ENCODE measurements around the gene LAMB3.

LAMB3 gene

GRCh38 chr1:209613400-209614150, 38.6 kb downstream of the LAMB3 start:
- ChIA-PET POLR2A (no interaction called here), CTCF (no interaction called here)
- no peak for DNase-seq (ENCODE audit: extremely low spot score)

DNA sequence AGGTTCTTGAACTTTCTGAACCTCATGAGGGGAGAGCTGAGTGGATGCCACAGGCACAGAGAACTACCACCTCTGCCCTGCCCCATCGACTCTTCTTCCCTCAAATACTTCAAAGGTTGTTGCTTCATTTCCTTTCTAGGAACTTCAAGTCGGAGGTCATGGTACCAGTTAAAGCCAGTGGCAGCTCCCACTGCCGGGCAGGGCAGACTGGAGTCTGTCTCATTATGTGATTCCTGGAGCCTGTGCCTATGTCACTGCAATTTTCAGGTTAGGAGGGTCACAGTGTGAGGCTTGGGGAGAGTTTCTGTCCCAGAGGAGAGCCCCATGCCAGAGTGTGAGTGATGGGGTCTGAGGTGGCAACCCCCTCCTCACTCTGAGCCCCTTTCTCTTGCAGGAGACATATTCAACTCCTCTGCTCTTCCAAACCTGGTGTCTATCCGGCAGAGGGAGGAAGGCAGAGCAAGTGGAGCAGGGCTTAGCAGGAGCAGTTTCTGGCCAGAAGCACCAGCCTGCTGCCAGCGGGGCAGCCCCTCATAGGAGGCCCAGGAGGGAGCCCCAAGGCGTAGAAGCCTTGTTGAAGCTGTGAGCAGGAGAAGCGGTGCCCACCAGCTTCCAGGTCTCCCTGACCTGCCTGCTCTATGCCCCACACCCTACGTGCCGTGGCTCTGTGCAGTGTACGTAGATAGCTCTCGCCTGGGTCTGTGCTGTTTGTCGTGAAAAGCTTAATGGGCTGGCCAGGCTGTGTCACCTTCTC, 39.4 kb downstream of the LAMB3 start:
- ChIA-PET CTCF (interaction anchor here (0.6 kb wide), 1 partner anchor 10 kb away, joined by 3 read pairs; no protein-coding TSS in a partner anchor), POLR2A (no interaction called here)
- DNase-seq (ENCODE audit: extremely low spot score), result no peak
- TF ChIP-seq FOXM1 (IDR thresholded peaks at IDR 0.05; ENCODE audit: borderline replicate concordance) (no peak), ELF4 (IDR thresholded peaks at IDR 0.05) (no peak), L3MBTL2 (conservative IDR thresholded peaks at IDR 0.05) (no peak), FOXK2 (IDR thresholded peaks at IDR 0.05) (no peak), LEF1 (IDR thresholded peaks at IDR 0.05; ENCODE audit: borderline replicate concordance) (no peak), TARDBP (IDR thresholded peaks at IDR 0.05) (no peak), SUZ12 (IDR thresholded peaks at IDR 0.05) (no peak), ARNT (IDR thresholded peaks at IDR 0.05) (no peak), SP1 (IDR thresholded peaks at IDR 0.05) (no peak), NFRKB (IDR thresholded peaks at IDR 0.05) (no peak)
- TF ChIP-seq, protein P1, sequence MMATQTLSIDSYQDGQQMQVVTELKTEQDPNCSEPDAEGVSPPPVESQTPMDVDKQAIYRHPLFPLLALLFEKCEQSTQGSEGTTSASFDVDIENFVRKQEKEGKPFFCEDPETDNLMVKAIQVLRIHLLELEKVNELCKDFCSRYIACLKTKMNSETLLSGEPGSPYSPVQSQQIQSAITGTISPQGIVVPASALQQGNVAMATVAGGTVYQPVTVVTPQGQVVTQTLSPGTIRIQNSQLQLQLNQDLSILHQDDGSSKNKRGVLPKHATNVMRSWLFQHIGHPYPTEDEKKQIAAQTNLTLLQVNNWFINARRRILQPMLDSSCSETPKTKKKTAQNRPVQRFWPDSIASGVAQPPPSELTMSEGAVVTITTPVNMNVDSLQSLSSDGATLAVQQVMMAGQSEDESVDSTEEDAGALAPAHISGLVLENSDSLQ (IDR thresholded peaks at IDR 0.05), result no peak

More at GRCh38 chr1:209613400-209614150, 38.6 kb downstream of the LAMB3 start:
- TF ChIP-seq FOXM1 (IDR thresholded peaks at IDR 0.05; ENCODE audit: borderline replicate concordance) (no peak), SP1 (IDR thresholded peaks at IDR 0.05) (no peak)

DNA sequence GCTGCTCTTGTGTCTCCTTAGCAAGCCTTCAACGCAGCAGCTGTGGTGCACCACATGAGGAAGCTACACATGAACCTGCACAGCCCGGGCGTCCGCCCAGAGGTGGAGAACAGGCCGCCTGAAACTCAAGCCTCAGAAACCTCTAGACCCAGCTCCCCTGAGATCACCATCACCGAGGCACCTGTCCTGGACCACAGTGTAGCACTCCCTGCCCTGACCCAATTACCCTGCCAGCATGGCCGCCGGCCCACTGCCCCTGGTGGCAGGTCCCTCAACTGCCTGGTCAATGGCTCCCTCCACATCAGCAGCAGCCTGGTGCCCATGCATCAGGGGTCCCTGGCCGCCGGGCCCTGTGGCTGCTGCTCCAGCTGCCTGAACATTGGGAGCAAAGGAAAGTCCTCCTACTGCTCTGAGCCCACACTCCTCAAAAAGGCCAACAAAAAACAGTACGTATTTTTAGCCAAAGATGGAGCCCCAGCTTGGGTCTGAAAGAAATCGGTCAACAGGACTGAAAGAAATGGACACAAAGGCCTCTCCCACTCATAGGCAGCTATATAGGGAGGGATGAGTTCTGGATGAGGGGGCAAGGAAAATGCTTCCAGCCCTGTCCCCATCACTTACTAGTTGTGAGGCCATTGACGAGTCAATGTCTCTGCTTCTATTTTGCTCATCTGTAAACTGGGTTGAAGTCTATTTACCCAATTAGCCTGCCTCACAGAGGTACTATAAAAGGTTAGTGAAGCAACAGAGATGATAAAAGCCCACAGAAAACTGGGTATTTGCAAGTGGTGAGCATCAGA, 40.3 kb downstream of the LAMB3 start:
- DNase-seq (ENCODE audit: extremely low spot score), result no peak
- TF ChIP-seq, protein P1 (IDR thresholded peaks at IDR 0.05), result no peak
- TF ChIP-seq FOXK2 (IDR thresholded peaks at IDR 0.05), result no peak
- TF ChIP-seq FOXM1 (IDR thresholded peaks at IDR 0.05; ENCODE audit: borderline replicate concordance), result no peak
- CTCF ChIA-PET, result interaction anchor here (0.6 to 0.9 kb wide), 2 partner anchors 9 to 15 kb away, joined by 3 to 4 read pairs; no protein-coding TSS in a partner anchor
- POLR2A ChIA-PET, result no interaction called here

DNA sequence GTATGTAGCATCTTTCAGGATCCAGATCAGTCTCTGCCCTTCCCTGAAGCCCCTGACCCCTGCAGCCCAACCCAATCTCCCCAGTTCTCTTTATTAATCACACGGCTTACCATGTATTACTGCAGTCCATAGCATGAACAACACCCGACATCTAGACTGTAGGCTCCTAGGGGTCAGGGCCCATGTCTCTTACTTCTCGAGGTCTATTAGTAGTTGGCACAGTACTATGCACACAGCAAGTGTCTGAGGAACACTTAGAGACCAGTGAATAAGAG, 41.7 kb downstream of the LAMB3 start:
- ChIA-PET POLR2A (no interaction called here), CTCF (interaction anchor here (0.6 to 0.7 kb wide), 2 partner anchors 24 to 65 kb away, joined by 3 read pairs; no protein-coding TSS in a partner anchor)
- no peak for DNase-seq (ENCODE audit: extremely low spot score)

DNA sequence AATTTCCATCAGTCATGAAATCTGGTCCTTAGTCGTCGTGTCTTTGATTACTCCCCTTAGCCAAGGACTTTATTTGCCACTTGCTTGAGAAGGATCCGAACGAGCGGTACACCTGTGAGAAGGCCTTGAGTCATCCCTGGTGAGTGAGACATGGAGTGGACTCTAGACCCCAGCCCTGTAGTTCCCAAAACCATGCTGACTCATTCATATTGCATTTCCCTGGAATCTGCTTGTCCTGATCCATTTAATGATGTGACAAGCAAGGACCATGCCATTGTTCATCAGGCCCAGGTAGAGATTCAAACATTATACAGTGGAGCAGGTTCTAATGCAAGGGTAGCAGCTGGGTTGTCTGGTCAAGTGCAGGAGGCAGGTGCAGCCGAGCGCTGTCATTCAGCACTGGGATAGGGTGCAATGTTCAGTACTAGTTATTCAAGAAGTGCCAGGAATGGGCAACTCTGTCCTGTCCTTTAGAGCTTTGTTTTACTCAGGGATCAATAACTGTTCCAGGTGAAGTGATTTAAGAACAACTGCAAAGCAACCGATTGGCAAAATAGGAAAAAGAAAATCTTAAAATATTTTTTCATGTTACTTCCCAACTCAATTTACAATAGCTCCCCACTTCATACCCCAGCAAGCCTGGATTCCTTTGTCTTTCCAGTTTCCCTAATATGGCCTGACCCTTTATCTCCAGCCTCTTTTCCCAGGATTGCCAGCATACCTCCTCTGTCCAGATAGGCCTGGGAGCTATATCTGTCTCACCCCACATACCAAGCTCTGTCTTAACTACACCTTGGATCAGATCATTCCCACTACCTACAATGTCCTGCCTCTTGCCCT, 42.2 kb downstream of the LAMB3 start:
- CTCF ChIA-PET, result interaction anchor here (0.7 kb wide), 1 partner anchor 24 kb away, joined by 3 read pairs; no protein-coding TSS in a partner anchor
- POLR2A ChIA-PET, result no interaction called here
- no peak for DNase-seq (ENCODE audit: extremely low spot score)

More for the DNA sequence above, 41.7 kb downstream of the LAMB3 start:
- TF ChIP-seq FOXA1 (IDR thresholded peaks at IDR 0.05) (no peak), ELF4 (IDR thresholded peaks at IDR 0.05) (no peak), LEF1 (IDR thresholded peaks at IDR 0.05; ENCODE audit: borderline replicate concordance) (no peak)

GRCh38 chr1:209609041-209609790, 43.0 kb downstream of the LAMB3 start:
- POLR2A ChIA-PET, result no interaction called here
- no peak for DNase-seq (ENCODE audit: extremely low spot score)
- TF ChIP-seq CTBP1 (IDR thresholded peaks at IDR 0.05; ENCODE audit: borderline replicate concordance), result no peak
- no peak for TF ChIP-seq FOXM1 (IDR thresholded peaks at IDR 0.05; ENCODE audit: borderline replicate concordance)
- no peak for TF ChIP-seq ARNT (IDR thresholded peaks at IDR 0.05)
- CTCF ChIA-PET, result interaction anchor here (0.7 to 1.1 kb wide), 2 partner anchors 12 to 139 kb away, joined by 3 read pairs; no protein-coding TSS in a partner anchor

More for the DNA sequence above, 42.2 kb downstream of the LAMB3 start:
- TF ChIP-seq HDGF (IDR thresholded peaks at IDR 0.05; ENCODE audit: borderline replicate concordance), result no peak
- TF ChIP-seq FOXK2 (IDR thresholded peaks at IDR 0.05), result no peak
- TF ChIP-seq SUZ12 (IDR thresholded peaks at IDR 0.05), result no peak
- no peak for TF ChIP-seq LEF1 (IDR thresholded peaks at IDR 0.05; ENCODE audit: borderline replicate concordance)
- TF ChIP-seq SP1 (IDR thresholded peaks at IDR 0.05), result no peak
- TF ChIP-seq FOXM1 (IDR thresholded peaks at IDR 0.05; ENCODE audit: borderline replicate concordance), result no peak
- TF ChIP-seq L3MBTL2 (conservative IDR thresholded peaks at IDR 0.05), result no peak
- no peak for TF ChIP-seq BHLHE40 (IDR thresholded peaks at IDR 0.05; ENCODE audit: borderline replicate concordance)
- TF ChIP-seq ELF4 (IDR thresholded peaks at IDR 0.05), result no peak
- no peak for TF ChIP-seq ARNT (IDR thresholded peaks at IDR 0.05)
- no peak for TF ChIP-seq ZNF384 (IDR thresholded peaks at IDR 0.05)
- no peak for TF ChIP-seq TARDBP (IDR thresholded peaks at IDR 0.05)
- no peak for TF ChIP-seq FOXA1 (IDR thresholded peaks at IDR 0.05)
